Retina (tissue), 1 donor: ENCODE measurements around the gene BID.
"Not testable (repeated sequence)": the region's sequence is repeated elsewhere in the genome, so short reads cannot be mapped to it uniquely, and the experiment has no call there.

Experiments
- DNase-seq: peaks from one replicate; pipeline ENCODE4 v3.0.0-alpha.2; 2016

The BID gene

GRCh38 chr22:17698276-17698675 is 76.0 kb downstream of the BID start:
- not testable (repeated sequence) for DNase-seq

- DNase-seq: not testable (repeated sequence)
These were observed 77.1 kb downstream of the BID start for GRCh38 chr22:17697196-17697595.

- no peak for DNase-seq
These were observed 78.3 kb downstream of the BID start for GRCh38 chr22:17695986-17696385.

GRCh38 chr22:17694752-17695151 is 79.5 kb downstream of the BID start:
- no peak for DNase-seq

GRCh38 chr22:17694193-17694592 is 80.1 kb downstream of the BID start:
- no peak for DNase-seq

- no peak for DNase-seq
These were observed 81.4 kb downstream of the BID start for GRCh38 chr22:17692841-17693240.

- DNase-seq: no peak
These were observed 90.0 kb downstream of the BID start for GRCh38 chr22:17684245-17684644.
